ENCODE measurements around the gene METTL9. TPM values are rescaled to one million over a fixed set of nuclear protein-coding genes. Genes with fewer than 3 reads are reported as not detected.

METTL9 gene
- total and polyA plus RNA-seq, 9 of the 15 experiments (the other 6 are each of a cell fraction or from before 2014, with no cell fraction given) = 12.2 to 107 (median 79.1) TPM

DNA sequence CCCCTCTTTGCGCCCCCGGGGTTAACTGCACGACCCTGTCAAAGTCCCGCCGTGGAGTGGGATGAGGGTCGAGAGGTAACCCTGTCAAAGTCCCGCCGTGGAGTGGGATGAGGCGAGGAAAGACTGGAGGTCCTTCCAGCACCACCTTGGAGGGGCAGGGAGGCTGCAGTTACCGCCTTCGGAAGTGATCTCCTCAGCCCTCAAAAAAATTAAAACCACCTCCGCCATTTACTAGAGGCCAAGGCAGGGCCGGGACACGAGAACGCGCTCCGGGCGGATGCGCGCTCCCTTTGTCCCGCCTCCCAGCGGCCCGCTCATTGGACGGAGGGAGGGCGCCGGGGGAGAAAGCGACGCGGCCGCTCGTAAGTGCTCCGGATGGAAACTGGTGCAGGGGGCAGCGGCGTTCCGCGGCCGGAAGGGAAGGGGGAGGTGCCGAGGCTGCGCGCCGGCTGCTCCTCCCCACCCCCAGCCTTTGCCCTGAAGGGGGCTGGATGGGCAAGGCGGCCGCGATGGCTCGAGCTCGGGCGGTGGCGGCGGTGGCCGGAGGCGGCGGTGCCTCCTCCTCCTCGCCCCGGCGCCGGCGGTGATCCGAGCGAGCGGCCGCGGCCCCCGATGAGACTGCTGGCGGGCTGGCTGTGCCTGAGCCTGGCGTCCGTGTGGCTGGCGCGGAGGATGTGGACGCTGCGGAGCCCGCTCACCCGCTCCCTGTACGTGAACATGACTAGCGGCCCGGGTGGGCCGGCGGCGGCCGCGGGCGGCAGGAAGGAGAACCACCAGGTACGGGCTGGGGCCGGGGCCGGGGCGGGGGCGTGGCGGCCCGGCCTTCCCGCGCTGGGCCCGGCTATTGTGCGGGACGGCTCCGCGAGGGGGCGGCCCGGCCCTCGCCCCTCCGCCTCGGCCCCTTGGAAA lies at the start of gene METTL9 (continued):
- TF ChIP-seq ZBTB5 (IDR thresholded peaks at IDR 0.05) (no peak), TAF1 (IDR thresholded peaks at IDR 0.05; ENCODE audit: control insufficient read depth, extremely low read depth, insufficient read depth, low read length, severe bottlenecking) (peak; percentile 95), NCOA6 (IDR thresholded peaks at IDR 0.05) (no peak), KDM5B (IDR thresholded peaks at IDR 0.05; ENCODE audit: insufficient replicate concordance, low read depth, low read length) (peak; percentile 55), PHB (CRISPR knock-in tag; IDR thresholded peaks at IDR 0.05) (no peak), ZSCAN29 (IDR thresholded peaks at IDR 0.05) (no peak), HDAC2 (IDR thresholded peaks at IDR 0.05) (peak; percentile 42; the same call in 1 of the 2 replicates), ZNF324 (CRISPR knock-in tag; IDR thresholded peaks at IDR 0.05) (no peak), RBM25 (IDR thresholded peaks at IDR 0.05; ENCODE audit: low read depth, low read length, severe bottlenecking) (peak; percentile 86), MCM3 (IDR thresholded peaks at IDR 0.05) (no peak), BRF1 (IDR thresholded peaks at IDR 0.05; ENCODE audit: borderline replicate concordance, extremely low read depth, insufficient read length) (no peak), NBN (IDR thresholded peaks at IDR 0.05; ENCODE audit: low read depth) (peak; percentile 83; the same call in 1 of the 2 replicates), ZNF699 (CRISPR knock-in tag; IDR thresholded peaks at IDR 0.05; ENCODE audit: insufficient replicate concordance) (no peak), HCFC1 (IDR thresholded peaks at IDR 0.05; ENCODE audit: low read depth, low read length) (peak; percentile 85), TOE1 (IDR thresholded peaks at IDR 0.05; ENCODE audit: borderline replicate concordance) (peak; percentile 79; the same call in 1 of the 2 replicates), TOE1 (CRISPR knock-in tag; IDR thresholded peaks at IDR 0.05; ENCODE audit: borderline replicate concordance, low read depth) (no peak), FUS (optimal IDR thresholded peaks at IDR 0.05; ENCODE audit: low read depth, low read length) (no peak), ZNF263 (CRISPR knock-in tag; IDR thresholded peaks at IDR 0.05; ENCODE audit: borderline replicate concordance) (no peak), KAT8 (IDR thresholded peaks at IDR 0.05; ENCODE audit: low read depth) (0 out of 2 replicates have a peak, but pooled peaks have one; percentile 37), ZNF696 (CRISPR knock-in tag; conservative IDR thresholded peaks at IDR 0.05) (no peak), HSF4 (CRISPR knock-in tag; IDR thresholded peaks at IDR 0.05; ENCODE audit: borderline replicate concordance) (no peak), GTF2F1 (IDR thresholded peaks at IDR 0.05; ENCODE audit: low read depth, low read length) (peak; percentile 49; the same call in 1 of the 2 replicates), ZNF644 (tag; IDR thresholded peaks at IDR 0.05; ENCODE audit: low read depth) (0 out of 2 replicates have a peak, but pooled peaks have one; percentile 29), FOXP1 (CRISPR knock-in tag; IDR thresholded peaks at IDR 0.05) (peak; percentile 57; the same call in 1 of the 2 replicates), KDM2B (CRISPR knock-in tag; IDR thresholded peaks at IDR 0.05) (peak; percentile 60; the same call in 1 of the 2 replicates)
- TF ChIP-seq, protein P1, sequence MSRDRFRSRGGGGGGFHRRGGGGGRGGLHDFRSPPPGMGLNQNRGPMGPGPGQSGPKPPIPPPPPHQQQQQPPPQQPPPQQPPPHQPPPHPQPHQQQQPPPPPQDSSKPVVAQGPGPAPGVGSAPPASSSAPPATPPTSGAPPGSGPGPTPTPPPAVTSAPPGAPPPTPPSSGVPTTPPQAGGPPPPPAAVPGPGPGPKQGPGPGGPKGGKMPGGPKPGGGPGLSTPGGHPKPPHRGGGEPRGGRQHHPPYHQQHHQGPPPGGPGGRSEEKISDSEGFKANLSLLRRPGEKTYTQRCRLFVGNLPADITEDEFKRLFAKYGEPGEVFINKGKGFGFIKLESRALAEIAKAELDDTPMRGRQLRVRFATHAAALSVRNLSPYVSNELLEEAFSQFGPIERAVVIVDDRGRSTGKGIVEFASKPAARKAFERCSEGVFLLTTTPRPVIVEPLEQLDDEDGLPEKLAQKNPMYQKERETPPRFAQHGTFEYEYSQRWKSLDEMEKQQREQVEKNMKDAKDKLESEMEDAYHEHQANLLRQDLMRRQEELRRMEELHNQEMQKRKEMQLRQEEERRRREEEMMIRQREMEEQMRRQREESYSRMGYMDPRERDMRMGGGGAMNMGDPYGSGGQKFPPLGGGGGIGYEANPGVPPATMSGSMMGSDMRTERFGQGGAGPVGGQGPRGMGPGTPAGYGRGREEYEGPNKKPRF (IDR thresholded peaks at IDR 0.05; ENCODE audit: low read depth, low read length) = no peak

Measured in K562 (cell line).